Activated CD8-positive, alpha-beta T cell treated with anti-CD3 and anti-CD28 coated beads for 36 hours (primary cell): ENCODE data around the gene GPR26. TPM values are rescaled to one million over a fixed set of nuclear protein-coding genes. Genes with fewer than 3 reads are reported as not detected.

Experiments used
- ATAC-seq: fragments of 200-7000 bp; cut with Tn5 transposase; one replicate; pipeline ENCODE4 v1.10.0; 2021; ENCODE audit warnings: mild to moderate bottlenecking, moderate library complexity
- CTCF ChIA-PET: fragments of 350-600 bp; sonication (Branson Sonifier 250); formaldehyde crosslinking; loops from one replicate; lab custom pipeline; 2021; ENCODE audit warnings: antibody characterized with exemption; lab: Charles Lee
- POLR2A ChIA-PET: fragments of 350-600 bp; sonication (Branson Sonifier 250); formaldehyde crosslinking; loops from one replicate; lab custom pipeline; 2021; ENCODE audit warnings: antibody characterized with exemption; lab: Charles Lee
- DNase-seq: peaks from one replicate; pipeline ENCODE4 v3.0.0-alpha.2; 2020
- H3K27ac Mint-ChIP-seq: one replicate; pipeline ENCODE4 v1.8.0; 2021; ENCODE audit warnings: mild to moderate bottlenecking, mixed read lengths
- H3K27me3 Mint-ChIP-seq: one replicate; pipeline ENCODE4 v1.8.0; 2021; ENCODE audit warnings: mixed read lengths
- H3K36me3 Mint-ChIP-seq: one replicate; pipeline ENCODE4 v1.8.0; 2021; ENCODE audit warnings: low read depth, mixed read lengths
- H3K4me1 Mint-ChIP-seq: one replicate; pipeline ENCODE4 v1.8.0; 2021; ENCODE audit warnings: low read depth, mixed read lengths
- H3K4me3 Mint-ChIP-seq: one replicate; pipeline ENCODE4 v1.8.0; 2021; ENCODE audit warnings: mild to moderate bottlenecking, moderate library complexity, mixed read lengths
- H3K9me3 Mint-ChIP-seq: one replicate; pipeline ENCODE4 v1.8.0; 2021; ENCODE audit warnings: mixed read lengths
- CTCF ChIP-seq: fragments of 200-600 bp; IDR thresholded peaks from one replicate; pipeline ENCODE4 v1.8.0; 2022; ENCODE audit warnings: antibody characterized with exemption, mild to moderate bottlenecking
- intact Hi-C: fragments of 100-400 bp; cut with micrococcal nuclease; formaldehyde crosslinking; loops from one replicate; pipeline ENCODE4 v1.10.0; 2022
- total RNA-seq, 2 experiments: library from RNA; stranded (reverse); gene quantifications; one replicate each; pipeline ENCODE4 v1.2.3, GENCODE V29; 2021

GPR26 gene
- total RNA-seq, 2 experiments from 2014 or later: not detected

GRCh38 chr10:123655751-123656150, 10.4 kb upstream of the GPR26 start:
- no peak for TF ChIP-seq CTCF
- intact Hi-C loops: no loop called here
- H3K27ac Mint-ChIP-seq: no peak overlapping the region
- no peak for ATAC-seq
- no peaks in the 10 kb centered on the region for H3K9me3 Mint-ChIP-seq
- no peaks in the 10 kb centered on the region for H3K4me1 Mint-ChIP-seq
- H3K36me3 Mint-ChIP-seq: no peaks in the 10 kb centered on the region
- no peak overlapping the region for H3K4me3 Mint-ChIP-seq
- DNase-seq: no peak
- CTCF ChIA-PET: no interaction called here
- POLR2A ChIA-PET: no interaction called here
- peaks cover 2% of the 10 kb centered on the region for H3K27me3 Mint-ChIP-seq

GRCh38 chr10:123663522-123663921, 2.6 kb upstream of the GPR26 start:
- Mint-ChIP-seq H3K4me3 (no peak overlapping the region), H3K36me3 (no peaks in the 10 kb centered on the region), H3K27ac (no peak overlapping the region), H3K27me3 (peaks cover 16% of the 10 kb centered on the region), H3K4me1 (no peaks in the 10 kb centered on the region), H3K9me3 (no peaks in the 10 kb centered on the region)
- ATAC-seq (no peak), DNase-seq (no peak)
- no peak for TF ChIP-seq CTCF
- ChIA-PET POLR2A (no interaction called here), CTCF (no interaction called here)
- intact Hi-C loops: no loop called here

- H3K27me3 Mint-ChIP-seq: peaks cover 16% of the 10 kb centered on the region
- no peak for TF ChIP-seq CTCF
- no peak overlapping the region for H3K27ac Mint-ChIP-seq
- no peaks in the 10 kb centered on the region for H3K4me1 Mint-ChIP-seq
- H3K36me3 Mint-ChIP-seq: no peaks in the 10 kb centered on the region
- DNase-seq: no peak
- CTCF ChIA-PET: no interaction called here
- intact Hi-C loops: no loop called here
- POLR2A ChIA-PET: no interaction called here
- no peak for ATAC-seq
- no peak overlapping the region for H3K4me3 Mint-ChIP-seq
- H3K9me3 Mint-ChIP-seq: no peaks in the 10 kb centered on the region
Observed at GRCh38 chr10:123665491-123666286, 466 bp upstream of the GPR26 start.

GRCh38 chr10:123669886-123670285, 3.7 kb downstream of the GPR26 start:
- peaks cover 11% of the 10 kb centered on the region for H3K27me3 Mint-ChIP-seq
- no peaks in the 10 kb centered on the region for H3K36me3 Mint-ChIP-seq
- H3K4me1 Mint-ChIP-seq: no peaks in the 10 kb centered on the region
- DNase-seq (no peak), ATAC-seq (no peak)
- H3K9me3 Mint-ChIP-seq: no peaks in the 10 kb centered on the region
- POLR2A ChIA-PET: no interaction called here
- CTCF ChIA-PET: no interaction called here
- no peak overlapping the region for H3K27ac Mint-ChIP-seq
- no peak for TF ChIP-seq CTCF
- intact Hi-C loops: no loop called here
- no peak overlapping the region for H3K4me3 Mint-ChIP-seq

DNA sequence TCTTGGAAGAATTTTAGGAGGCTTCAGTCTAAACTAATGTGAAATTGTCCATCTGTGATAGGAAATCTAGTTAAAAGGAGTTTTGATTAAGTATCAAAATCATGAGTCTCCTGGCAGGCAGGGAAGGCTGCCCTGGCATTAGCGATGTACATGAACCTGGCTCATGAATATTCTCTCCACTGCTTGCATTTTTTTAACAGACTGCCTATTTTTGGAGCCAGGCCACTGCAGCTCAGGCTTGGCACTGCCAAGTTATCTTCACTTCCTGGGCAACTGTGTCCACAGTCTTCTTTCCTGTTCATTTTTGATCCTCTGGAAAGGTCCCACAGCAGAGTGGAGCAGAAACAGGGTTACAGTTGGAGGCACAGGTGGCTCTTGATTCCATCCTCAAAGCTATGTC, 7.0 kb downstream of the GPR26 start:
- Mint-ChIP-seq H3K4me1 (no peaks in the 10 kb centered on the region), H3K4me3 (no peak overlapping the region), H3K36me3 (no peaks in the 10 kb centered on the region), H3K27ac (no peak overlapping the region), H3K9me3 (no peaks in the 10 kb centered on the region), H3K27me3 (no peaks in the 10 kb centered on the region)
- ATAC-seq: no peak
- intact Hi-C loops: no loop called here
- no peak for TF ChIP-seq CTCF
- no peak for DNase-seq
- ChIA-PET CTCF (no interaction called here), POLR2A (no interaction called here)
